HTERT RPE-1 (cell line): ENCODE measurements around the gene THSD7A.
"Not testable (repeated sequence)": the region's sequence is repeated elsewhere in the genome, so short reads cannot be mapped to it uniquely, and the experiment has no call there.

ENCODE experiments used
- in situ Hi-C: fragments of 300-500 bp; cut with MboI; formaldehyde crosslinking; loops from 4 replicates; pipeline ENCODE4 v1.14.3; 2020; ENCODE audit warnings: low sequenced_read_pairs

THSD7A gene

GRCh38 chr7:11473220-11473619 lies 358.8 kb downstream of the THSD7A start:
- in situ Hi-C loops: no loop called here

- in situ Hi-C loops: no loop called here
Observed at GRCh38 chr7:11472646-11473045, 359.4 kb downstream of the THSD7A start.

GRCh38 chr7:11471255-11471654 lies 360.7 kb downstream of the THSD7A start:
- in situ Hi-C loops: no loop called here

- in situ Hi-C loops: no loop called here
Observed at GRCh38 chr7:11469028-11469745, 362.8 kb downstream of the THSD7A start.

GRCh38 chr7:11466517-11467105 lies 365.4 kb downstream of the THSD7A start:
- in situ Hi-C loops: no loop called here

- in situ Hi-C loops: no loop called here
Observed at GRCh38 chr7:11464624-11465023, 367.4 kb downstream of the THSD7A start.

- in situ Hi-C loops: no loop called here
Observed at GRCh38 chr7:11461946-11462345, 370.1 kb downstream of the THSD7A start.

GRCh38 chr7:11458736-11459483 lies 373.1 kb downstream of the THSD7A start:
- in situ Hi-C loops: no loop called here

GRCh38 chr7:11457419-11457818 lies 374.6 kb downstream of the THSD7A start:
- in situ Hi-C loops: no loop called here

- in situ Hi-C loops: no loop called here
Observed at GRCh38 chr7:11456574-11456973, 375.4 kb downstream of the THSD7A start.

- in situ Hi-C loops: no loop called here
Observed at GRCh38 chr7:11452476-11452875, 379.5 kb downstream of the THSD7A start.

GRCh38 chr7:11450281-11450680 lies 381.7 kb downstream of the THSD7A start:
- in situ Hi-C loops: no loop called here

GRCh38 chr7:11449316-11449715 lies 382.7 kb downstream of the THSD7A start:
- in situ Hi-C loops: no loop called here

- in situ Hi-C loops: no loop called here
Observed at GRCh38 chr7:11448323-11448722, 383.7 kb downstream of the THSD7A start.

- in situ Hi-C loops: no loop called here
Observed at GRCh38 chr7:11447106-11447505, 384.9 kb downstream of the THSD7A start.

GRCh38 chr7:11443934-11444333 lies 388.1 kb downstream of the THSD7A start:
- in situ Hi-C loops: not testable (repeated sequence)

- in situ Hi-C loops: no loop called here
Observed at GRCh38 chr7:11437994-11438393, 394.0 kb downstream of the THSD7A start.

GRCh38 chr7:11436773-11437524 lies 395.0 kb downstream of the THSD7A start:
- in situ Hi-C loops: no loop called here

GRCh38 chr7:11436316-11436715 lies 395.7 kb downstream of the THSD7A start:
- in situ Hi-C loops: no loop called here

- in situ Hi-C loops: no loop called here
Observed at GRCh38 chr7:11434366-11434765, 397.6 kb downstream of the THSD7A start.

GRCh38 chr7:11430841-11431240 lies 401.2 kb downstream of the THSD7A start:
- in situ Hi-C loops: no loop called here
